ENCODE measurements around the gene OCEL1.

- TF ChIP-seq CTCF (IDR thresholded peaks at IDR 0.05) (no peak), ZFX (IDR thresholded peaks at IDR 0.05; ENCODE audit: borderline replicate concordance) (no peak)
These were observed 40.6 kb downstream of the OCEL1 start for GRCh38 chr19:17266589-17266974.

Data from 22Rv1 (cell line).